22Rv1 (cell line): ENCODE measurements around the gene CLIC3.
A peak's percentile ranks its signal among the peaks of the same experiment; 100 is the strongest.

Experiments used
- H3K27ac ChIP-seq: fragments of 450-650 bp; 2 replicates; pipeline ENCODE4 v1.5.1; 2017
- CTCF ChIP-seq: fragments of 450-650 bp; IDR thresholded peaks from 2 replicates; pipeline ENCODE4 v1.5.1; 2017; ENCODE audit warnings: mild to moderate bottlenecking
- ZFX ChIP-seq: fragments of 450-650 bp; IDR thresholded peaks from 2 replicates; pipeline ENCODE4 v1.6.1; 2017; ENCODE audit warnings: antibody characterized with exemption, borderline replicate concordance

CLIC3 gene

GRCh38 chr9:136965771-136966484 is 30.4 kb downstream of the CLIC3 start:
- H3K27ac ChIP-seq = no peak overlapping the region
- TF ChIP-seq CTCF = no peak
- no peak for TF ChIP-seq ZFX

GRCh38 chr9:136964833-136965422 is 31.4 kb downstream of the CLIC3 start:
- H3K27ac ChIP-seq = 0 out of 2 replicates have a peak overlapping the region, but pooled peaks have one; percentile 20
- TF ChIP-seq CTCF (no peak), ZFX (no peak)

GRCh38 chr9:136964171-136964689 is 32.1 kb downstream of the CLIC3 start:
- 0 out of 2 replicates have a peak overlapping the region, but pooled peaks have one; percentile 20 for H3K27ac ChIP-seq

GRCh38 chr9:136963751-136964150 is 32.6 kb downstream of the CLIC3 start:
- TF ChIP-seq CTCF = no peak
- H3K27ac ChIP-seq = no peak overlapping the region

More at GRCh38 chr9:136964171-136964689, 32.1 kb downstream of the CLIC3 start:
- TF ChIP-seq ZFX (no peak), CTCF (no peak)

- H3K27ac ChIP-seq = no peak overlapping the region
- TF ChIP-seq ZFX = no peak
- TF ChIP-seq CTCF = no peak
Observed at GRCh38 chr9:136963341-136963740, 33.0 kb downstream of the CLIC3 start.

GRCh38 chr9:136962701-136963248 is 33.6 kb downstream of the CLIC3 start:
- no peak overlapping the region for H3K27ac ChIP-seq
- TF ChIP-seq CTCF = no peak
- TF ChIP-seq ZFX = no peak

GRCh38 chr9:136962163-136962562 is 34.2 kb downstream of the CLIC3 start:
- no peak overlapping the region for H3K27ac ChIP-seq
- TF ChIP-seq CTCF (no peak), ZFX (no peak)
